ENCODE data around the gene SIM1.
A peak's percentile ranks its signal among the peaks of the same experiment; 100 is the strongest.

SIM1 gene

DNA sequence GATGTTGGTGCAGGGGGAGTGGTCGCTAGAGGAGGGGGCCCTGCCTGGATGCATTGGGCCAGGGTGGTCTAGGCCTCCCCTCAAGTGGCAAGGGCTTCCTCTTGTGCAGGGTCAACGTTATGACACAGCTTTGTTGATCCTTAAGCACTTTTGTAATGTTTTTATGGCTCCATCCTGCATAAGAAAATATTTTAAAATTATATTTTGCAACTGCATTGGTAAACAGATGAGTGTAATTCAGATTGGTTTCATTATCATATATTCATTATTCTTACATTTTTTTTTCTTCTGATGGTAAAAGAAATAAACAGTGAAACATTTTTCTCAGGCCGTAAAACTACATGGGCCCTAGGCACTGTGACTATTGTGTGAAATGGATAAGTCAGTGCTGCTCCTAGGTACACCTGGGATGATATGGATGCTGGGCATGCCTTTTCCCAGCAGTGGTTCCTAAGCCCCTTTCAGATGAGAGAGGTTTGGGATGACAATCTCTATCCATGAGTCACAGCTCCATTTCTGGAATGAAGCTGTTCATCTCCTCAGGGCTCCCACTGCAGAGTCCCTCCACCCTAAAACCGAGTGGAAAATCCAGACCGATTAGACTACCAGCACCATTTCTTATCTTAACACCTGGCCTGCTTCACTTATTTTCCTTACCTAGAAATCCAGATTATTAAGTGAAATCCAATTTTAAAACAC, 5.8 kb upstream of the SIM1 start:
- no peak for DNase-seq (ENCODE audit: low read depth)

DNA sequence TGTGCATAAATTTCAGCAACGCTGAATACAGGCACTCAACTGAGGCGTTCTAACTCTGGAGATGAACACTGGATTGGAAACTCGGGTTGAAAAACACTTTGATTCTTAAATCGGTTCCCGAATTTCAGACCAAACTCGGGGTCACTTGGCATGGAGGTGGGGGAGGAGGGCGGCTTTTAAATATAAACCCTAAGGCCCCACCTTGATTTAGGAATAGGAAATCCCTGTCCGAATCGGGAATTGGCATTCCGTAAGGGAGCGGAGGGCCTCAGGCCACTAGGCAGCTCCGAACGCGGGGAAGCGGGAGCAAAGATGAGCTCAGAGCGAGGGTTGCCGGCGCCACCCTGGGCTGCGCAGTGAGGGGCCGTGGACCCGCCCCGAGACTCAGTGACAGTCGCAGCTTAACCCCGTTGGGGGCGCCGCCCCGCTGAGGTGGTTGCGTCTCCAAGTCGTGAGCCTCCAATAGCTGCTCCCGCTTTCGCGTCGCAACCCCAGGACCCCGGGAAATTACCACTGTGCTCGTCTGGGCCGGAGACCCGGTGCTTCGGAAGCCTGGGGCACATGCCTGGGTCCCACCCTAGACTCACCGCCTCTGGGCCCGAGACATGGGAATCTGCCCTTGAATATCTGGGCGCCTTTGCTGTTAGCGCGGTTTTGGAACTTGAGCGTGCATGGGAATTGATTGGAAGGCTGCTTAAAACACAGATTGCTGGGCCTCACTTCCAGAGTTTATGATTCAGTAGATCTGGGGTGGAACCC, 4.6 kb upstream of the SIM1 start:
- DNase-seq (ENCODE audit: low read depth) = no peak

DNA sequence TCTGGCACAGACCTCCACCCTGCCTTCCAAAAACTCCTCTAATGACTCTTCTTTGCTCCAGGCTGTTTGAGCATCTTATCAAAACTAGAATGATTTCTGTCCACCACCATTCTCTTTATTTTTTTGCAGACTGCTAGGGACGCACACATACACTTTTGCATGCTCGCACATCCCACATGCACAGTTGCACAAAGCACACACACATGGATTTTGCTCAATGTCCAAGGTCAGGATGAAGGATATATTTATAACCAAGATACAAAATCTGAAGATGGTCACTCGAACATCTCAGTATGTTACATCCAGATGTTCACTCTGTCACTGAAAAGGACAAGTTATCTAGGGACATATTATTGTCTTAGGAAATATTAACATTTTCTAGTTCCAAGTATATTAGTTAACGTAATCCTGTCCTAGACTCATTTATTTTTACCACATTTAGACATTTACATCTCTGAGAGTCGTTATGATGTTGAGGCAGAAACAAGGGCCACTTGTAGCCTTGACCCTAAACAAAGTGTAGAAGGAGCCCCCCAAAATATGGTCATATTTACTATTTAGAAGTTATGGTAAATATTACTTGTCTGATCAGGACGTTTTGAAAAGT, 3.4 kb upstream of the SIM1 start:
- DNase-seq (ENCODE audit: low read depth) = no peak

DNA sequence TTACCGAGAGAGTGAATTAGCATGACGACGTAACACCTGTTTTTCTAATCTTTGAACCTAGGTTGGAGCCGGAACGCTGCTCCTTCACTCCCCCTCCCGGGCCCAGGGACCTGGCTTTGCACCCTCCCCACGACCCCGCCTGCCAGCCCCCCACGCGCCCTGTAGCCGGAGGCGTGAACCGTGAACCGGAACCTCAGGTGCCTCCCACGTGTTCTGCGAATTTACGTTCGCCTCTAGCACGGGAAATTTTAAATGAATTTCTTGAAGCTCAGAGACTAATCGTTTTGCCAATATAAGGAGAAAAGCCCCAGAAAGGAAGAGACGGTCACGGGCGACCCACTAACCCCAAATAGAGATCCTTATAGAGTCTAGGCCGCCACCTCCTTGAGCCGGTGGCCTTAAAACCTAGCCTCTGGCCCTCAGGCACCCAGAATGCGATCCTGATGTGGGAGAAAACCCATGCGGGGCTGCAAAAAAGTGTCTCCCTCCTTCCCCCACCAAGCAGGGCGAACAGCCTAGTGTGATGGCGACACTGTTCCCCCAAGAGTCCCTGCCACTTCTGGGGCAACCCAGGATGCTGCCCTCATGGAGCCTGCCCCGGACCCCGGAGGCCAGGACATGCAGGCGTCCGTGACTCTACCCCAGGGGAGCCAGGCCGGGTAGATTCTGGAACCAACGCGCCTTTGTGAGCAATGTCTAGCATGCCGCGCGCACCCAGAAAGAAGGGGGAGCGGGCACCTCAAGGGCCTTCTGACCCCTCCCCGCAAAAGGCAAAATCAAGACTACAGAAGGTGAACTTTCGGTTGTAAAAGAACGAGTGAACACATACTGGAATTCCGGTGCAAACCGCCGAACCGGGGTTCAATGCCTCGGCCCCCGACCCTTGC, 2.7 kb upstream of the SIM1 start:
- DNase-seq (ENCODE audit: low read depth) = no peak

DNA sequence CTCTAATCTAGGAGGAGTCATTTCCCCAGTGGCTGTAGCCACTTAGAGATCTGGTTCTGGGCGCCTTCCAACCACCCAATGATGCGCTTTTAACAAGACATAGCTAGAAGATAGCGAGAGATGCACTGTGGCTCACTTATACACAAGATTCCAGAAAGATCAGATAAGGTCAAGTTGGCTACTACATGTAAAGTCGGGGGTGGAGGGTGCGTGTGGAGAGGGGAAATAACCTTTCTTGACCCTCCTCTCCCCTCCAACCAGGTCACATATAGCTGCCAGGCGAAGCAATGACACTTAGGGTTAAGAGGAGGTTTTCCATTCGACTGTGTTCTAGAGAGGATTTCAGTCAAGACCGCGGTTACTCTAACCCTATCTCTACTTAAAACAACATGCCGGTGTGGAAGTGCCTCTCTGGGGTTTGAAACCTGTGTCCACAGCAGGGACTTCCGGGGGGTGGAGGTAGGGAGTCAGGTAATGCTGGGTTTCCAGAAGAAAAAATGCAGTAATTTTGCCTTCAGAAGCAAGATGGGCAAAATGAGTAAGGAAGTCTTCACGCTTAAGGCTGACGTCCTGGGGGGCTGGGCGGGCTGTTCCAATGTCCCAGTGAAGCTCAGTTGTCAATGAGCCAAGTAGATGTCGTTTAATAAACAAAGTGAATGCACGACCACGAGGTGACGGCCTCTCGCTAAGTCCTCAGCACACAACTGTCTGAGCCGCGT, 1.8 kb upstream of the SIM1 start:
- no peak for DNase-seq (ENCODE audit: low read depth)

DNA sequence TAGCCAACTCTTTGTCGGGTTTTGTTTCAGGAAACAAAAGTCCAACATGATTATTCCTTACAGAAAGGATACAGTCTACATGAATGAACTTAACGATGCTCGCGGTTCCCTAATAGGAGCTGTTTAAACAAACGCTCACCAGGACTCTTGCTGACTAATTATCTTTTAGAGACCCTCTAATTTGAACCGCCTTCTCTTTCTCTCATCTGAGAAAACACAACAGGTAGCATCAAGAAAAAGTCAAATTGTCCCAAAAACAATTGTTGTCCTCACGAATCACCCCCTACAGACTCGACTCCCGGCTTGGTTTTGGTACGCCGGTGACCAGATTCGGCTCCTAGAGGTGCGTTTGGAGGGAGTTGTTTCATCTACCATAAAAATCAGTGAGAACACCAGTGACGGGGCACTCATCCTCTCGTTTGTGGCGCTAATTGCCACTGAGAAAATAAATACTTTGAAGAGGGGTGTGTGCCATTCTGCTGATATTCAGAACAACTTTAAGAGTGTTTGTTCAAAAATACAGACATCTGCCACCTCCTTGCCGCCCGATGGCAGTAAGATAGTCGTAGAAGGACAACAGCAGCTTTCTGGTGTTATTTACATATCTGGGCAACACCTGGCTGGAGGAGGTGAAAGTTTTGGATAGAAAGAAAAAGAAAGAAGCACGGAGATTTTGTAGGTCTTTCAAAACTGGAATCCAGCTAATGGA, 1.1 kb upstream of the SIM1 start:
- DNase-seq (ENCODE audit: low read depth) = no peak

DNA sequence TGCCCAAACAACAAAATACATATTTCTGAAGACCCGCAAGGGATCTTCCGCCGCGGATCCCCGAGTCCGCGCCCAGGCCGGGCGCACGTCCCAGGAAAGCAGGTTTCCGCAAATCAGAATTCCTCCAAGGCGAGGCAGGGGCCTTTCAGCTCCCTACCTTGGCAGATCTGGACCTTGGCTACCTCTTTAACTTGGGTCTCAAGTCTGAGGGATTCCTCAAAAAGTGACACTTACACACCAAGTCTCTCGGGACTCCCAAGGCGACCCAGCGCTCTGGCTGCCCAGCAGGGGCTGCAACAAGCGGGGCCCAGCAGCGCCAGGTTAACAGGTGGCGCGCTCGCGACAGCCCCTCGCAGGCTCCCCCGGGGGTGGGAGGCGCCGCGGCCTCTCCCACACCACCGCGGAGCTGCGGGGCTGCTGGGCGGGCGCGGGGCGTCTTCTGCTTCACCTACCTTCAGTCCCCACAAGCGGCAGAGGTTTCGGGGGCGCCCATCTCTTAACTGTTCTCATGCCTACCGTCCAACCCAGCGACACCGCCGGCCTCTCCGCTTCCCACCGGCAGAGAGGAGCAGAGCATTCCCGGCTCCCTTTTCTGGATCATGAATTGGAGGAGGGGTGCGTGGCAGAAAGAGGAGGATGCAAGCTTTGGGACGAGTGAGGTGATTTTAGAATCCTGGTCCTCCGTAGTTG, 414 bp downstream of the SIM1 start:
- DNase-seq (ENCODE audit: low read depth) = no peak

DNA sequence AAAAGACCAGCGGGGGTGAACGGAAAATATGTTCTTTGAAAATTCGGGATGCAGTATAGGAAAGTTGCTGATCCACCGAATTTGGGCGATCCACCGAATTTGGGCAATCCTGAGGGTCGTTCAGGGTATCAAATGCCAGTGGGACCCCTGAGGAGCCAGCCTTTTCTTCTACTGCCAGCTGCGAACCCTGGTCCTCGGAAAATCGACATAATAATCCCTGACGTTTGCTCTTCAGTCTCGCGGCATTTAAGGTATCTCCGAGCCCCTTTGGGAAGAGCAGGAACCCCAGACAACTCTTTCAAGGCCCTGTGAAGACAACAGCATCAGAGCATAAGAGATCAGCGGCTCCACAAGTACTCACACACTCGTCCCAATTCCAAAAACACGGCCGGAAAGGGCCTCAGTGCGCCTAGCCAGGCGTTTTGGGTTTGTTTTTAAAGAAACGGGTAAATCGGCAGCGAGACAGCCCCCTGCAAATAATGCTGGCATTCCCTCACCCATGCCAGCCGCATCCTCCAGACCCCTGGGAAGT, 1.0 kb downstream of the SIM1 start:
- no peak for DNase-seq (ENCODE audit: low read depth)

DNA sequence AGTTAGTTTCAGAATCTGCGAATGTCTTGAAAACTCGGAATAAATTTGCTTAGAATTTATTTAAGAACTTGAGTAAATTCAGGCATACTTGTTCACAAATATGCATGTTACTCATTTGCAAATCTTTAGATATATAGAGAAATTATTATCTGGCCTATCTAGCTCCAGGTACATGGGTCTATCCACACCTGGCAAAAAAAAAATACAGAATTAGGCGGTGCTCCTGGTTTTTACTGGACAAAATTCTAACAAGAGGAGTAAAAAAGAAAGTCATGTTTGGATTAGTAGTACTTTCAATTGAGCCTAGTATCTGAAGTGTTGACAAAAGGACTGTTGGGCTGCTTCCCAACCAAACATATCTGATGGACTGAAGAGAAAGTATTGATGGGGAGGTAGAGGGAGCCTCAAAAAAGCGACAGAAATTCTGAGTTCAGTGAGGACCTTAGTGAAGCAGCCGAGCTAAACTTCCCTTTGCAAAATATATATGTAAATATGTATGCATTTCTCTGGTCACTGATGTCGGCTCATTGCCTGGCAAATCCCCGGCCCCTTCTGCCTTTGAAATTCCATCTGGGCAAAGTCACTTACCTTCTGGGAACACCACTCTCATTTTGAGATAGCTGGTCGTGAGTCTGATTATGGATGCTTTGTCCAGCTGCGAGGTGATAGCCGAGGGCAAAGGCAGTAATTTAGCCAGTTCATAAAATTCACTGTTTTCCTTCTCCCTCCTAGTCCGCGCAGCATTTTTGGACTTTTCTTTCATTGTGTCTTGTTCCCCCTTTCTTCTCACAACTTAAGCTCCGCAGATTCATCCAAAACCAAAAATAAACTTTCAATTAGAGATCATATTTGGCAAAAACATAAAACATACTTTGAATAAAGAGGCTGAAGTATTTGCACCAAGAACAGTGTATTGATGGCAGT, 1.8 kb downstream of the SIM1 start:
- DNase-seq (ENCODE audit: low read depth) = no peak

DNA sequence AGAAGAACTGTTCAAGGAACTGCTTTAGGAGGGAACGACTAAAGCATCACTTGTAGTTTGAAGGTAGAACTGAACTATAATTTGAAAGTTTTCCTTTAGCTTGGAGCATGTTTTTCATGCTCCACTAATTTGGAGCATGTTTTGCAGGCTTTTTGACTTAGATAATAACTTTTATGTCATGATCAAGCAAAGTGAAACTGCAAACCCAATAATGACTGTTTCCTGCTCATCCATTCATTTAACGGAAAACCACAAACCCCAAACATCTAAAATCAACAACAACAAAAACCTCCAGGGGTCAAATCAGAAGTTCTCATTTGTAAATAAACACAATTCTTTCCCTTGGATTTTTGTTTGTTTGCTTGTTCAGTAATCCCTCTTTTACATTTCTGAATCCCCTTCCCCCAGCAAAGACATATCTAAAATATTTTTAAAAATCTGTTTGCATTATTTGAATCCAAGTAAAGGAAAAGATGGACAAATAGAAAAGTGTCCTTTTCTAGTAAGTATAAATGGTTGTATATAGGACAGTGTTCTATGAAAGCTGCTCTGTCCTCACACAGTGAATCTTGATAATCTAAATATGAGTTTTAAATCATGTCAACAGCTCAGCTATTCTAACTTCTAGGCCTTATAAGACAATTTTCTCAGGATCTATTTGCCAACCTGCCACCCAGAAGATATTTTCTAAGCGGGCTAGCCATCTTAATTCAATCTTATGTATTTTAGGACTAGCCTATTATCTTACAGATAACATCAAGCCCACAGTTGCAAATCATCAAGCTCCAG, 2.6 kb downstream of the SIM1 start:
- peak; percentile 16 for DNase-seq (ENCODE audit: low read depth)

DNA sequence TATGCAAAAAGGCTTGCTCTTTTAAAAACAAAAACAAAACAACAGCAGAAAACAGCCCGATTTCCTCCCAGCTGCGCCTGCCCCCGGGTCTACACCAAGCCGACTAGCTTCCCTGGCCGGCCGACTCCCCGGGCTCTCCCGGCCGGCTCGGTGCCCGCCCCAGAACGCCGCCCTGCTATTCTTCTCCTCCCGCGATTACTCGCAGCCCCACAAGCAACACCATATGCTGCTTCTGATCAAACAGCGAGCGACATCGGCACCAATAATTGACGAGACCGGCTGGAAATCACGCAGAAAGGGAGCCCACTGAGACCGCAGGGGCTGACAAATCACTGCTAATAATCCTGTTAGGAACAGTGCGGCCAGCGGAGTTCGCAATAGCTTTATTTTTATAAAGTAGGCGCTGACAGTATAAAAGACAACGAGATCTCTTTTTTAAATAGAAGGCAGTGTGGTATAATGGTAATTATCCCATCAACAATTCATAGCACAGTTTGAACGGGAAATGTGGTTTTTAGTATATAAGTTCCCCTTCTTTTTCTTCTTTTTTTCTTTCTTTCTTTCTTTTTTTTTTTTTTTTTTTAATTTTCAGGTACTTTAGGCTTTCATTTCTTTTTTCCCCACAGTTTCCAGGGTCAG, 3.3 kb downstream of the SIM1 start:
- peak; percentile 44 for DNase-seq (ENCODE audit: low read depth)

DNA sequence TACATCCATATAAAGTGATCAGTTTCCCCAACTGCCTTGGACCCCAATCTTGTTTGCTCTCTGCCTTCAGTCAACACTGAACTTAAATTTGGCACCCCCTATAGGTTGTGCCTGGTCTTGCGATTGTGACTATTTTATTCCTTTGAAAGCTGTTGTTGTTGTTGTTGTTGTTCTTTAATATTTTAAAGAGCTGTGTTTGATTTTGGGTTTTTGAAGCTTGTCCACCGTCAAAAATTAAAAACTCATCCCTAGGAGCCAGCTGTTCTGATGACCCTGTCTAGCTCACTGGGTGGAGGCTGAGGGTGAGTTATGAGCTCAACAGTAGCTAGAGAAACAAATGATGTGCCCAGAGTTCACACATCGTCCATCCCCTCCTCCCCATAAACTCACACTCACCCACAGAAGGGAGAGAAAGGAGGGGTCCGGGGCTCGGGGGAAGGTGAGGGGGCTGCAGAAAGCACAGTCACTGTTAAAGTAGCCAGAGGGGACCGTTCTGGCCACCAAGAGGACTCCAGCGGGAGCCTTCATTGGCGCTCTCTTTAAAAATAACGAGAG, 4.0 kb downstream of the SIM1 start:
- DNase-seq (ENCODE audit: low read depth) = peak; percentile 16

DNA sequence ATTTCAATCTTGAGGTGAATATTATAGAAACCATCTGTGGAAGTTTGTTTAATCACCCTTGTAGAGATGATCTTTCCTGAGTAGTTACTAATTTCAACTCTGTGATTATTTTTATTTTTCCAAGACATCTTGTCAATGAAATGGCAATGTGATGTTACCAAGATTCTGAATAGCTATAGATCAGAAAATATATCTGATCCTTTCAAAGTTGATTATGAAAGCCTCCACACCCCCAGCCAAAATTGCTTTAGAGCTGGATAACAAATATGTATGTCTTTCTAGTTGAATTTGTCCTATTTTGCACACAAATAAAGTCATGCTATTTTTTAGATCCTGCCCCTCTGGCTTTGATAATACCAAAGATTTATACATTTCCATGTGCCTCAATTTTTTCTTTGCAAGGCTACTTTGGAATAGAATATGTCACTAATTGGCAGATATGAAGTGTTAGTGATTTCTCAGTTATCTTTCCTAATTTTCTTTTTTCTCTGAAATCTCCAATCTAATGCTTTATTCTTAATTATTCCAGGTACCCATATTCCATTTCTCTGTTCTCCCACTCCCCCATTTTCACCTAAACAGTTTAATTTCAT, 5.0 kb downstream of the SIM1 start:
- DNase-seq (ENCODE audit: low read depth) = no peak

DNA sequence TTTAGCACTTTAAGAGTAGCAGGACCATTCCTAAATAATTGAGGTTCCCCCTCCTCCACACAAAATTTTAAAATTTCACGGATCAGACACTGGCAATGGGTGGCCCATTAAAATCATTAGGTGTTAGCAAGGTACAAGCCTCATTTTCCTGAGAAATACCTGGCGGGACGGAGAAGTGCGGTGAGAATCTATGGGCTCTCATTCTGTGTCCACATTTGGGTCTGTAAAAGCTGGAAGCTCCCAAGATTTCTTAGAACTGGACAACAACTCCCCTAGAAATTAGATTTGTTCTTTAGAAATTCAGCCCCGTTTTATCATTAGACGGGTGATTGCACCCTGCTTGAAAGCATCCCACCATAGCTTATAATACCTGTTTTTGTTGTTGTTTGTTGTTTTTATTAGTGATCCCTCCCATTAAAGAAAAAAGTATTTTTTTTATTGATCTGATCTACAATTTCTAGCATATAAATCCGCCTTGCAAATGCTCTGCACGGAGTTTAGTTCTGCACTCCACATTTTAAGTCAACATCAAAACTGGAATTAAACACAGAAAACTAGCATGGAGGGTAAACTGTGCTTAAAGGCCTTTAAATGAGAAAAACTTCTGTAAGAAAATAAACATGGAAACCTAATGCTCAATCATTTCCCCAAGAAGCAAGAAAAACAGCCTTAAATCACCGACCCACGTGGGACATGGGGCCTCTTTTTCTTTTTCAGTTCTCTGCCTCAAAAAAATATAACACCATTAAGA, 5.7 kb downstream of the SIM1 start:
- DNase-seq (ENCODE audit: low read depth) = no peak

DNA sequence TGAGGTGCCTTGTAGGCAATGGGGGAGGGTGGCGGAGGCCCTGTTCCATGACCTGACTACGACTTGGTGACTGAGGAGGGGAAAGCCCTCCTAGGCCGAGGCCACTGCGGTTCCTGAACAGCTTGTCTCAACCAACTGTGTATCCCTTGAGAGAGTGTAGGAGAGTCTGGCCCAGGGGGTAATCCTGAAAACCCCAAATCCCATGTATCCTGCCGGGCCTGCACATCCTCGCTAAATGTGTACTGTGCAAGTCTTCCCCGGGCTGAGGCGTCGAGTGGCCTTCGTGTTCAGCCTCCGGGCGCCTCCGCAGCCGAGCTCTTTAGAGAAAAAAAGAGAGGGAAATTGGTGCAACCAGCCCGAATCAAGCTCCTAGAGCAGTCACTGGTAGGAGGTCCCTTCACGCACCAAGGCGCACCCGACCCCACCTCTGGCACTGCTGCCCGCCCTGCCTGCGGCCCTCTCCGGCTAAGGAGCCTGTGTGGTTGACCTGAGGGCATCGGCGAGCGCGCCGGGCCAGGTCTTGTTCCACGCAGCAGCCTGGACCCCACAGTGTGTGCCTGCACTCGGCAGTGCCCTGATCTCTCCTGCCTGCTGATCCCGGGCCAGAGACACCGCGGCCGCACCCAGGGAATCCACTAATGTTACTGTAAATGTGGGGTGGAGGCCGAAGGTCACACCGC, 7.3 kb downstream of the SIM1 start:
- DNase-seq (ENCODE audit: low read depth) = no peak

DNA sequence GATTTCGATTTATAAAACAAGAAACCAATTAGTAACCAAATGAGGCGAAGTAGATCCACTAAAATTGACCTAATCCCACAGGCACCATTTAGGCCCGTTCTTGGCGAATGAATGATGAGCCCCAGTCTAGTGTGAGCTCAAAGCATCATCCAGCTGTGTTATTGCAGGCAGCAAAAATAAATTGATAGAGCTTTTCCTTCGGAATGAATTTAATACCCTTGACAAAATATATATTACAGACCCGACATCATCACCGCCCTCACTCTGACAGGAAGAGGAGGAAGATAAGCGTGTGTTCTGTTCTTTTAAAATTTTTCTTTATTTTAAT, 7.8 kb downstream of the SIM1 start:
- DNase-seq (ENCODE audit: low read depth) = no peak
